ENCODE measurements around the gene CCDC30.

- no peak for TF ChIP-seq CTCF (IDR thresholded peaks at IDR 0.05 in 8 of 11, conservative IDR thresholded peaks at IDR 0.05 in 3 of 11)
- TF ChIP-seq POLR2A (IDR thresholded peaks at IDR 0.05) = no peak
Measured at GRCh38 chr1:42557230-42557851, 94.3 kb downstream of the CCDC30 start.
